Middle frontal gyrus (tissue), 1 donor: ENCODE measurements around the gene COX19.
"Not testable (repeated sequence)": the region's sequence is repeated elsewhere in the genome, so short reads cannot be mapped to it uniquely, and the experiment has no call there.

Source experiments
- DNase-seq: peaks from one replicate; pipeline ENCODE4 v3.0.0-alpha.2; 2015; ENCODE audit warnings: low spot score; ENCODE audit errors: extremely low spot score

The COX19 gene

DNA sequence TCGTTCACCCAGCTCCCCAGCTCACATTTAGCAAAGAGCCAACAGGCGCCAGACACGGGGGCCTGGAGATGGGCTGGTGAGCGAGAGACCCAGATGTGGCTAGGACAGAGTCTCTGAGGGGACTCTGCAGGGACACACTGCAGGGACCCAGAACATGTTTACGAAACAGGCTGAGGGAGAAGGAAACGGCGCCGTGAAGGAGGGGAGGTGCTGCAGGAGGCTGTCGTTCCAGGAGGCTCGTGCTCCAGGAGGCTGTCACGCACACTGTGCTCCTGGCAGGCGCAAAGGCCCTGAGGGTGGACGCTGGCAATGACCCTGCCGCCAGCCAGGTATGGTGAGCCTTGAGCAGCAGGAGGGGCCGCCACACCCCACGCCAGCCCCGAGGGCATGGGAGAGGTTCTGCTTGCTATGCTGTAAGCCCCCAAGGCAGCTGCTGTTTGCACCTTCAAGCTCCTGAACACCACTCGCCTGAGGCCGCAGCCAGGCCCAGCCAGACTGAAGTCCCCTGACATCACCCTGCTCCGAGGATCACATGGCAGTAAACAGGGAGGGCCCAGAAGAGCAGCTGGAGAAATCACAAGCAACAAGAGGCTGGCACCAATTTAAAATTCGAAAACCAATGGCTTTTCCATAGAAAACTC is 48.2 kb downstream of the COX19 start:
- no peak for DNase-seq

DNA sequence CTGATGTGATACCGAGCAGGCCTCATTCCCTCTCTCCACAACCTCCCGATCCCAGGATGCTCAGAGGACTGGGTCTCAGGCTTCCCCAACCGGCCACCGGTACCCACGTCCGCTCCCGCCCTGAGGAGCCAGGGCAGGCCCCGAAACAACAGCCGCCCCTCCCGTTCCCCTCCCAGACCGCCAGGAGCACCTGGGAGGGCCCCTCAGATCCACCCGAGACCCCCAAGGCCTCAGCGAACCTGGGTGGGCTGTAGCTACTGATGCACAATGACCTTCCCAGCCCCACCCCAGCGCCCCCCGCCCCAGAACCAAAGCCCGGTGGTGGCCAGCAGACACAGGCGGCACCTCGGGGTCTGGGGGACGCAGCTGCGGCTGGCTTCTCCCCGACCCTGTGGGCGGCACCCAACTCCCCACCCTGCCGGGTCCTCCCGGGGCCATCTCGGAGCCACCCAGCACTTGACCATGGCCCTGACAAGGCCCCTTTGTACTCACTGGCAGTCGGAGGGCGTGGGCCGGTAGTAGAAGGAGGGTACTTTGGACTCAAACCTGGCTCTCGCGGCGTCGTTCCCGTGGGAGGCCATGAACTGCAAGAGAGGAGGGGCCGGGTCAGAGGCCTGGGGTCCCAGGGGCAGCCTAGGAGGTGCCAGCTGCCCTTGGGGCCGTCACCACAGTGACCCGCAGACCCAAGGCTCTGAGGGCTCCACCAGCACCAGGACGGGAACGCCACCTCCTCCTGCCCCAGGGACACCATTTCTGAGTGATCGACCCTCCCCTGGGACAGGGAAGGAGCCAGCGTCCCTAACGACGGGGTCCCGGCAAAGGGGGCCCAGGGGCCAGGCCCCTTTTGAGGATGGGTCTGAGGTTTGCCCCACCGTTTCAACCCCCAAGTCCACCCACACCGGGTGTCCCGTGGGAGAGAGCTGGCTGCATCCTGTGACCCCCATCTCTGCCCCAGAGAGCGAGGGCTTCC is 49.0 kb downstream of the COX19 start:
- no peak for DNase-seq

DNA sequence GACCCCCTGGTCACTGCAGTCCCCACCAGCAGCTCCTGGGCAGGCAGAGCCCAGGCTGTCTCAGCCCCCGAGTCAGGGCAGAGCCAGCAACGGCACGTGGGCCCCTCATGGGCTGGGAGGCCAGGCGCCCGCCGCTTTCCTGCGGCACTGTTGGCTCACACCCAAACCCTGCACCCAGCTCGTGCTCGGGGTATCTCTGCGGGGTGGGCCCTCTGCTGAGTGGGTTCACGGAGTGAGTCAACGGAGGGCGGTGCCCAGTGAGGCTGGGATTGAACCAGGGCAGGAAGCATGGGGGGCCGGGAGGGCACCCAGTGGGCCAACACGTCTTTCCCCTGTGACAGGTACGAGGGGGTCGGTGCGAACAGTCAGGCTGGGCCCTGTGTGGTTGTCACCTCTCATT is 49.7 kb downstream of the COX19 start:
- DNase-seq: no peak

GRCh38 chr7:924541-925231 is 50.7 kb downstream of the COX19 start:
- DNase-seq: no peak

GRCh38 chr7:924042-924441 is 51.3 kb downstream of the COX19 start:
- DNase-seq: not testable (repeated sequence)

DNA sequence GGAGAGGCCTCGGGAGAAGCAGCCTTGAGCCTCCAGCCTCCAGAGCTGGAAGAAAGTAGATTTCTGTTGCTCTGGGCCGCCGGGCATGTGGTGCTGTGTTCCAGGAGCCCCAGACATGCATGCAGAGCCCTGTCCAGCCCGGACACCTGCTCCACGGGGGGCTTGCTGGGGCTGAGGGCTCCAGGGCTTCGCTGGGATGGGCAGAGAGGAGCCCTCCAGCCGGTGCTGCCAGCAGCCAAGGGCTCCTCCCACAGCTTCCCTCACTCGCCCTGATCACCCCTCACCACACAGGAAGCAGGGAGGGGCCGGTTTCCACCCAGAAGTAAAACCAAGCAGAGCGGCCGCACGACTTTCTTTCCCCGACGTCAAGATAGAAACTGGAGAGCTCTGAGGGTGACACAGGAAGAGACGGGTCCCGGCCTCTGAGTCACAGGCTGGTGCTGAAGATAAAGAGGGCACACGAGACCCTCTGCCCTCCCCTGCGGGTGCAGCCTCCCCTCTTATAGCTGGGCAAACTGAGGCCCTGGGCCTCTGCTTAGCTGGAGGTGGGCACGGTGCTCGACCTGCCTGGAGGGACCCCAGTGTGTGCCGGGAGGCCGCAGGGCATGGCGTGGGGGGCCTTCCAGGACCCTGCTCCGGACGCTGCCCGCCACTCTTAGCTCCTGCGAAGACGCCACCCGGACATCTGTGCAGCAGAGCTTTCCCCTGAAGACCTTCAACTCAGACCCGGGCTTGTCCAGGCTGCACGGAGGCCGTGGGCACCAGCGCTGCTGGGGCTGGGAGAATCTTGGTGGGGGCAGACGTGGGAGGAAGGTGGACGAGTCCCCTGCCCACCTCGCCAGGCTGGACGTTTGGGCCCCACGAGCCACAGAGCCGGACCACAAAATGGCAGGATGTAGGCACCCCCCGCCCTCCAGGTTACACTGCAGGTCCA is 52.0 kb downstream of the COX19 start:
- DNase-seq: no peak

DNA sequence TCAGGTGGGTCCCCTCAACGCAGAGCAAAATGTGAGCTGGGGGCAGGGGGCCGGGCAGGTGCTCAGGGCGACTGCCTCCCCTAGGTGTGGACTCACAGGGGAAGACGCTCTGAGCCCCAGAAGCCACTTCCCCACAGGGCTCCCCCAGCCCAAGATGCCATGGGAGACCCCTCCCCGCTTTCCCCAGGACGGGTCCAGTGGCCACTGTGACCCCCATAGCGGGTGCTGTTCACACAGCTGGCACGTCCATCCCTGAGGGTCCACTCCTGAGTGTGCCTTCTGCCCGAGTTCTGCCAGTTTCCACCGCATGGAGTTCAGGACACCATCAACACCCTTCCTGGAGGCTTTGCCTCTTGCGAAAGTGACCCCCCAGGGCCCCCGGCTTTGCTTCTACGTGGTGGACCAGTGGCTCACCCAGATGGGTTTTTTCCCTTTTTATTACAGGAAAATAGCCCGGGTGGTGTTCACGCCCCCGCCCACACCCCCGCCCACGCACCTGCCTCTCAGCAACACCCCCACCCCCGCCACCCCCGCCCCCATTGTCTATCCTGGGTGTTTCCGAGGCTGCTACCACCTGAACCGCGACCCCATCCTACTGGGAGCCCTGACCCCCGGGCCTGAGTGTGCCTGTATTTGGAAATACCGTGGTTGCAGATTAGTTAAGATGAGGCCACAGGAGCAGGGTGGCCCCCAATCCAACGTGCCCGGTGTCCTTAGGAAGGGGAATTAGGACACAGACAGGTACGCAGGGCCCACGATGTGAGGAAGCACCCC is 52.8 kb downstream of the COX19 start:
- no peak for DNase-seq

DNA sequence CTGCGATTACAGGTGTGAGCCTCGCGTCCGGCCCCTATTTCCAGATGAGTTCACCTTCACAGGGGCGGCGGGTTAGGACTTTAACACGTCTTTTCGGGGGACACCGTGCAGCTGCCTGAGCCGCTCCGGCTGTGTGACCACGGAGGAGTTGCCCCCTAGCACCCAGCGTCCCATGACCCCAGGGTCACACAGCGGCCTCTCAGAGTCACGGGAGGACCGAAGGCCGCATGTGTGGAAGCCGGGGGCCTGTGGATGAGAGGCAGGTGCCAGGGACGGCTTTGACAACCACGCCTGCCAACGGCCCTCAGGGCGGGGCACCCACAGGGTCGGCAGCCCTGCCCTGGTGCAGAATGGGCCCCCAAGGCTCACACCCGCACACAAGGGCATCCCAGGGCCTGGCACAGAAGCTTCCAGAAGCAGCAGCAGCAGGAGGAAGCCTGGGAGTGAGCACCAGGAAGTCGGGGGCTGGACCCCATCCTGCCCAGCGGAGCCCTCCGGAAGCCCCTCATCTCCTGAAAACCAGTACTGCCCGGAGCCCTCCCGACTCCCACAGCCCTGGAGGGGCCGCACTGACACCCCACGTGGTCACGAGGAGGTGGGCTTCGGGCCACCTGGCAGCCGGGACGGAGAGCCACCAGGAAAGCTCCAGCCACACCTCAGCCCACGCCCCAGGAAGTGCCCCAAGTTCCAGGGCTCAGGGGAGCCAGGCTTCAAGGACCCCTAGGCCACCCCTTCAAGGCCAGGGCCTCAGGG is 53.6 kb downstream of the COX19 start:
- DNase-seq: no peak

GRCh38 chr7:921071-921461 is 54.3 kb downstream of the COX19 start:
- DNase-seq: no peak

DNA sequence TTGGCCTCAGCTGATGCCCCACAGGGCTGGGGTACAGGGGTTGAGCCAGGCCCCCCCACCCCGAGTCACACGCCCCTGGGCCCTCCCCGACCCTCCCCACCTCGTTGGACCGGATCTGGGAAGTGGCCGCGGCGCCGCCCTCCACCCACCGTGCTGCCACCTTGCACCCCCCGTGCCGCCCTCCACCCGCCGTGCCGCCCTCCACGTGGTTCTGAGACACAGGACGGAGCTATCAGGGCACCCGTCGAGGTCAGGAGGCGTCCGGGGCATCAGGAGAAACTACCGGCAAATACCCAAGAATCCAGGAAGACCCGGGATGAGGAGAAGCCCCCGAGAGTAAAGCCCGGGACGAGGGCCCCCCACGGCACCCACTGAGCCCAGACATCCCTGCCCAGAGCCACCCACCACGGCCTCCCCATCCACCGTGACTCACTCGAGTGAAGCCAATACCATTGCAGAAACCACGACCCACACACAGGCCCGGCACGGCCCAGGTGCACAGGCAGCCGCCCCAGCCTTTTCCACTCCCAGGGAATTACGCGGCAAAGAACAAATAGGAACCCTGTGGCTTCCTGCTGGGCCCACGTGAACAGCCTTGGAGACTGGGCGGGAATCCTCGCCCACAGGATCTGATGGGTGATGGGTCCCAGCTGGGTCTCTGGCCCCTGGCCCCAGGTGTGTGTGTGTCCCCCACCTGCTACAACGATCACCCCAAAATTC is 54.8 kb downstream of the COX19 start:
- DNase-seq: no peak

- DNase-seq: no peak
Observed at GRCh38 chr7:919924-920341, 55.4 kb downstream of the COX19 start.

DNA sequence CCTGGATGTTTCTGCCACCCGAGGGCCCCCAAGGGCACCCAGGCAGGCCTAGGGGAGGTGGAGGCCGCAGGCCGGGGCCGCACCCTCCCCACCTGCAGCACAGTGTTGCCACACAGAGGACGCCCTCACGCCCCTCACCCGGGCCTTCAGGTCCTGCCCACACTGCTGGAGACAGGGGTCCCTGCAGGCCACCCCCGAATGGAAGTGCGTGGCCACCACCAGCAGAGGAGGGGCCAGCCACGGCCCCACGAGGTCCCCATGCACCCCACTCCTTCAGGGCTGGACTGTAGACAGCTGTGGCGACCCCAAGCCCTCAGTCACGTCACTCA is 56.3 kb downstream of the COX19 start:
- DNase-seq: no peak

DNA sequence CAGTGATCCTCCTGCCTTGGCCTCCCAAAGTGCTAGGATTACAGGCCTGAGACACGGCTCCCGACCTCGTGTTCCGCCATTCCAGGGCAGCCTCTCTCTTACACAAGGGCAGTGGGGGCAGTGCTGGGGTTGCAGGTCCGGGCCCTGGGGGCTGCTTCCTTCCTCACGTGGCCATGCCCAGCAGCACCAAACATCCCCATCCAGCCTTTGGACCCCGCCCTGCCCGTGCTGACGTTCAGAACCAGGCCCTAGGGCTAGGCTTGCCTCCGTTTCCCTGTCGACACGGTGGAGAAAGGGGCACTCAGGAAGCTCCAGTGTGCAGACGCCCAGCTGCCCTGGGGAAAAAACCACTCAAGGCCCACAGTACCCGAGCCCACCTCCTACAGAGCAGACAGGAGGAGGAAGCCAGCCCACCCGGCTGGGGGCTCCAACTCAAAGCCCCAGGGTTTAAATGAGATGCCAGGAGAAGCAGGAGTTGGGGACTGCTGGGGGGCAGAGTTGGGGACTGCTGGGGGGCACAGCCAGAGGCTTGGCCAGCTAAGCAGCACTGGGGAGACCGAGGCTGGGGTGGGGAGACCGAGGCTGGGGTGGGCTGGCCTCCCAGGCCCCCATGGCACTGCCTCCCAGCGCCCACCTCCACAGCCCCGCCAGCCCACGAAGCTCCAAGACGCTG is 56.8 kb downstream of the COX19 start:
- no peak for DNase-seq

- no peak for DNase-seq
Observed at GRCh38 chr7:918118-918425, 57.3 kb downstream of the COX19 start.

DNA sequence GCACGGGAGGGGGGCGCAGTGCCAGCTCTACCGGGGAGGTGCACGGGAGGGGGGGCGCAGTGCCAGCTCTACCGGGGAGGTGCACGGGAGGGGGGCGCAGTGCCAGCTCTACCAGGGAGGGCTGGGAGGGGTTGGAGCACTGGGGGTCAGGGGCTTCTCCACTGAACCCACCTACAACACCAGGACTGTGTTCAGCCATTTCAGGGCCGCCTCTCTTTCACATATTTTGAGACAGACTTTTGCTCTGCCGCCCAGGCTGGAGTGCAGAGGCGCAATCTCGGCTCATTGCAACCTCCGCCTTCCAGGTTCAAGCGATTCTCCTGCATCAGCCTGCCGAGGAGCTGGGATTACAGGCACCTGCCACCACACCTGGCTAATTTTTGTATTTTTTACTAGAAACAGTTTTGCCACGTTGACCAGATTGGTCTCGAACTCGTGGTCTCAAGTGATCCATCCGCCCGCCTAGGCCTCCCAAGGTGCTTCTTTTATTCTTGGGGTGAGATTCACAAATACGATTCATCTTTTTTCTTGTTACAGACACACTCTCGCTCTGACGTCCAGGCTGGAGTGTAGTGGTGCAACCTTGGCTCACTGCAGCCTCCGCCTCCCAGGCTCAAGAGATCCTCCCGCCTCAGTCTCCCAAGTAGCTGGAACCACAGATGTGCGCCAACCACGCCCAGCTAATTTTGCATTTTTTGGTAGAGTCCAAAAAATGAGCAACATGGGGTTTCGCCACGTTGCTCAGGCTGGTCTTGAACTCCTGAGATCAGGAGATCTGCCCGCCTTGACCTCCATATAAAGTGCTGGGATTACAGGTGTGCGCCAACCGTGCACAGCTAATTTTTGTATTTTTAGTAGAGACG is 57.9 kb downstream of the COX19 start:
- DNase-seq: no peak

DNA sequence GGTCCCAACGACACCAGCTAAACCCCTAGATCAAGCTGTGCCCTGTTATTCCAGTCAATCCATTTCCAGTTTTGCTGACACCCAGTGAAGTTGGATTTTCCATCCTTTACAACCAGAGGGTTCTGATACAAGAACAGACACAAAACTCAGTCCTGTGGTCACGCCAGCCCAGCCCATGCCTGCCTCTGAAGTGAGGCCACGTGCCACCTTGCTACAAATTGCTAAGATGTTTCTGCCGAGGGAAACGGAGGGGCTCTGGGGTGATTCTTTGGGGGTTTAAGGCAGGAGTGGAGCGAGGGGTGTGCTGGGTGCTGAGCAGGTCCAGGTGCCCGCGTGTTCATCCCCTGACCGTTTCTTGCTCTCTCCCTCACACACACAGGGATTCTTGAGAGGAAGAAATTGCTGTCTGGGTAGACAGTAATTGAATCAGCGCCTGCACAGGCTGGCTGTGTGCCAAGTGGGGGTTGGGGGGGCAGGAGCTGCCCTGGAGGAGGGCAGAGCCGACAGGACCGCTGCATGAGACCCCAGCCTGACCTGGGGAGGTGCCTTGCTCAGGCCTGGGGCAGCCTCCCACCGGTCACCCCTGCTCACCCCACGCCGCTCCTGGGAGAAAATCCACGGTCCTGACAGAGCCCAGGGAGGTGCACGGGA is 58.9 kb downstream of the COX19 start:
- DNase-seq: no peak
